Mesangial cell (primary cell): ENCODE measurements around the gene RAB37. TPM values are rescaled to one million over a fixed set of nuclear protein-coding genes. Genes with fewer than 3 reads are reported as not detected.

ENCODE experiments used
- total RNA-seq: library from RNA; depleted of rRNA; stranded (reverse); fragments of >200 nt; gene quantifications from 2 replicates; pipeline ENCODE4 v1.2.3, GENCODE V29; 2015

Gene RAB37
- total RNA-seq, result under 0.01 TPM in 1 of 2 replicates, not detected in the other

GRCh38 chr17:74736513-74737298, at the start of gene RAB37:
RAB37 (plus strand) TSS chr17:74737256; CDS start chr17:74737273, 17 bp downstream.

GRCh38 chr17:74712756-74713155, 24.3 kb upstream of the RAB37 start, which contains the start of gene CD300LF:
CD300LF (minus strand) TSS chr17:74712923; CDS start chr17:74712866, 57 bp downstream.

GRCh38 chr17:74748529-74749278, 11.6 kb downstream of the RAB37 start, which contains the start of gene NHERF1:
NHERF1 (plus strand) TSS chr17:74748628; CDS start chr17:74748847, 219 bp downstream.

GRCh38 chr17:74776044-74776962, 39.2 kb downstream of the RAB37 start, which contains the start of gene NAT9:
NAT9 (minus strand) TSS chr17:74776345; CDS start chr17:74775698, 647 bp downstream.

Other genes with a start within 250 kb of the RAB37 start
- gene CD300LB, start 205.8 kb upstream of the RAB37 start, total RNA-seq, result not detected in 2 replicates
- gene CD300C, start 191.1 kb upstream of the RAB37 start, total RNA-seq, result not detected in 2 replicates
- not detected in 2 replicates for gene CD300H, start 169.7 kb upstream of the RAB37 start, total RNA-seq
- gene CD300LD, start 145.0 kb upstream of the RAB37 start, total RNA-seq, result not detected in 2 replicates
- gene CD300E, start 113.5 kb upstream of the RAB37 start, total RNA-seq, result not detected in 2 replicates
- not detected in 2 replicates for gene CD300LF, start 24.3 kb upstream of the RAB37 start, total RNA-seq
- gene NHERF1, start 11.4 kb downstream of the RAB37 start, total RNA-seq, result 53.9 and 54.0 TPM in 2 replicates
- 16.9 and 33.1 TPM in 2 replicates for gene NAT9, start 39.1 kb downstream of the RAB37 start, total RNA-seq
- 0.13 TPM in 1 of 2 replicates, not detected in the other for gene GRIN2C, start 122.6 kb downstream of the RAB37 start, total RNA-seq
- gene FDXR, start 135.7 kb downstream of the RAB37 start, total RNA-seq, result 18.9 and 28.9 TPM in 2 replicates
- gene FADS6, start 156.4 kb downstream of the RAB37 start, total RNA-seq, result not detected in 2 replicates
- gene USH1G, start 186.0 kb downstream of the RAB37 start, total RNA-seq, result not detected in 2 replicates
- not detected in 2 replicates for gene OTOP2, start 187.0 kb downstream of the RAB37 start, total RNA-seq
- not detected in 2 replicates for gene OTOP3, start 198.6 kb downstream of the RAB37 start, total RNA-seq
- gene HID1, start 235.5 kb downstream of the RAB37 start, total RNA-seq, result 2.0 and 12.5 TPM in 2 replicates